HG03095 (cell line): ENCODE results near the gene COA8.
"Not testable (repeated sequence)": the region's sequence is repeated elsewhere in the genome, so short reads cannot be mapped to it uniquely, and the experiment has no call there.

Experiments used
- ATAC-seq: cut with Tn5 transposase; IDR thresholded peaks from one replicate; pipeline ENCODE4 v1.9.1; 2021; ENCODE audit warnings: moderate library complexity; ENCODE audit not compliant: unreplicated experiment

The COA8 gene

GRCh38 chr14:103525430-103526246, 37.1 kb upstream of the COA8 start:
- ATAC-seq: not testable (repeated sequence)

GRCh38 chr14:103526247-103526913, 36.4 kb upstream of the COA8 start:
- ATAC-seq: no peak

DNA sequence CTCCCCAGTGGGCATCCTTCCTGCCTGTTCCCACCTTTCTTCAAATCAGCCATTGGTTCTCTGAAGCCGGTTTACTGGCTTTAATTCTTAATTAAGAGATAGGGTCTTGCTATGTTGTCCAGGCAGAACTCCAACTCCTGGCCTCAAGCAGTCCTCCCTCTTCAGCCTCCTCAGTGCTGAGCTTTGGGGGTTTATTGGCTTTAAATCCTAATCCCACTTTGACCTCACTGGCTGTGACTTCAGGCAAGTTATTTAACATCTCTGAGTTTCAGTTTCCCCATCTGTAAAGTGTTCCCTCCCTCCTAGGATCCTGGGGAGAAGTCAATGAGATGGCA, 35.9 kb upstream of the COA8 start:
- ATAC-seq: no peak

GRCh38 chr14:103527408-103528145, 35.2 kb upstream of the COA8 start:
- peak; percentile 62 for ATAC-seq

GRCh38 chr14:103528146-103528586, 34.6 kb upstream of the COA8 start:
- ATAC-seq: no peak

- no peak for ATAC-seq
Observed at GRCh38 chr14:103528587-103529382, 34.0 kb upstream of the COA8 start, which contains the start of gene TRMT61A. TSS of gene TRMT61A (plus strand) at chr14:103529196. CDS start at chr14:103529979, 783 bp downstream.

DNA sequence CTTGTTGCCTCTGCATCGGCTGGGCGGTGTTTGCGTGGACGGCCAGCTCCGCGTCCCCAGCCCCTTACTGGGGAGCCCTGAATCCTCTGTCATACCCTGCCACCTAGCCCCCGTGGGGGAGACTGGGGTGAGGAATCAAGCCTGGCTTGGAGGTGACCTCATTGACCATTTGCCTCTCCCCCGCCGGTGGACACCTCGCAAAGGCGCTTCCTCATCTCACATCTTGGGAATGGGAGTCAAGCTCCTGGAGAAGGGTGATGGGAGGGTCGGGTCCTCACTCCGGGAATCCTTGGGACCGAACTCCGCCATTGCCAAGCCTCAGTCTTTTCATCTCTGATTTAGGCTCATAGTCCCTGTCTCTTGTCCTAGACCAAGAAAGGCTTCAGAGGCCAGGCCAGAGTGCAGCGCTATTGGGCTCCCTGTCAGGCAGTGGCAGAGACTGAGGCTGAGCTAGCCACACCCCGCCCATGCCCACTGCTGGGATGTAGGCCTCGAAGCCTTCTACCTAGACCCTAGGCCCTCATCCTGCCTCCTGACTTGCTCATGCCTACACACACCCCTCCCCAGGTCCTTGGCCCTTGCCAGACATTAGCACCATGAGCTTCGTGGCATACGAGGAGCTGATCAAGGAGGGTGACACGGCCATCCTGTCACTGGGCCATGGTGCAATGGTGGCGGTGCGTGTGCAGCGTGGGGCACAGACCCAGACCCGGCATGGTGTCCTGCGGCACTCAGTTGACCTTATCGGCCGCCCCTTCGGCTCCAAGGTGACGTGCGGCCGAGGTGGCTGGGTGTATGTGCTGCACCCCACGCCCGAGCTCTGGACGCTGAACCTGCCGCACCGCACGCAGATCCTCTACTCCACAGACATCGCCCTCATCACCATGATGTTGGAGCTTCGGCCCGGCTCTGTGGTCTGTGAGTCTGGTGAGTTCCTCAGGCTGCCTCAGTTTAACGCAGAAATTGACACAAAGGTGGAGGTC, 33.1 kb upstream of the COA8 start:
- no peak for ATAC-seq

- ATAC-seq: no peak
Observed at GRCh38 chr14:103530390-103530789, 32.4 kb upstream of the COA8 start.

DNA sequence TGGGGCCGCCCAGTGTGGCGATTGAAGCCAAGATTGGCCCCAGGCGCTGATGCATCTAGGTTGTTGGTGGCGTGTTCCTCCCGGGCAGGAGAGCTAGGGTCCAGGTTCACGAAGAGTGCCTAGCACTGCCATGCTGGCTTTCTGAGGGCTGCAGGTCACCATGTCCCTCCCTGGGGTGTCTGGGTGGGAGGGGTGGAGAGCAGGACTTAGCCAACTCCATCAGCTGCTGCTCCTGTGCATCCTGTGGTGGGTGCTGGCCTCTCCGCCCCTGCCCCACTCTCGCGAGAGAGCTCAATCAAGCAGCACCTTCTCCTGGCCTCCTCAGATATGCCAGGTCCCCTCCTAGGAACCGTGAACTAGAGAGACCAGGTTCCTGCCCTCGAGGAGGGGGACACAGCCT, 31.9 kb upstream of the COA8 start:
- ATAC-seq: no peak

DNA sequence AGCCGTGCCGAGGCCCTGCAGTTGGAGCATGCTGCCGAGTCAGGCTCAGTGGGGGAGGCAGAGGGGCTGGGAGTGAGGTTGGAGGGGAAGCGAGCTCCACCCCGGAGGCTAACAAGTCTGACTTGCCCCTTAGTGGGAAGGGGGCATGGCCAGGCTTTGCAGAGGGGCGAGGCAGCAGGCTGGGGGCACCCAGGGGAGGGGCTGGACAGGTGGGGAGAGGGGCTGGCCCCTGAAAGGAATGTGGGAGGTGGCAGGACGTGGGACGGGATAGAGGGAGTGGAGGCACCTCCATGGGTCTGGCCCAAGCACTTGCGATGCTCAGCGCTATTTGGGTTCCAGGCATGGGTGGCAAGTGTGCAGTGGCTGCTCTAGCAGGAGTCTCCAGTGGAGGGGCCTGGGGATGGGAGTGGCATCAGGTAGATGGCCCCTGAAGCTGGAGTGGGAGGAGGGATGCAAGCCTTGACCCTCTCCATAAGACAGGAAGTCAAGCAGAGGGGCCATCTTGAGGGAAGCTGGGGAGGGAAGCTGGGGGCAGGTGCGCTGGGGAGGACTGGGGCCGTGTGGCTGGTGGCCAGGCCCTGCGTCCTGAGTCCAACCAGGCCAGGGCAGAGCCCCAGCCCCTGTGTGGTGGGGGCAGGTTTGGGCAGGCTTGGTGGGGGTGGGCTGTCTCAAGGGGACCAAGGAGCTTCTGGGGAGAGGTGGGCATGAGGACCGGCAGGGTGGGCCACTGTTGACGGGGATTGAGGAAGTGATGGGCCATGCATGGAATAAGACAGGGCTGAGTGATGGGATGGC, 31.1 kb upstream of the COA8 start:
- no peak for ATAC-seq

DNA sequence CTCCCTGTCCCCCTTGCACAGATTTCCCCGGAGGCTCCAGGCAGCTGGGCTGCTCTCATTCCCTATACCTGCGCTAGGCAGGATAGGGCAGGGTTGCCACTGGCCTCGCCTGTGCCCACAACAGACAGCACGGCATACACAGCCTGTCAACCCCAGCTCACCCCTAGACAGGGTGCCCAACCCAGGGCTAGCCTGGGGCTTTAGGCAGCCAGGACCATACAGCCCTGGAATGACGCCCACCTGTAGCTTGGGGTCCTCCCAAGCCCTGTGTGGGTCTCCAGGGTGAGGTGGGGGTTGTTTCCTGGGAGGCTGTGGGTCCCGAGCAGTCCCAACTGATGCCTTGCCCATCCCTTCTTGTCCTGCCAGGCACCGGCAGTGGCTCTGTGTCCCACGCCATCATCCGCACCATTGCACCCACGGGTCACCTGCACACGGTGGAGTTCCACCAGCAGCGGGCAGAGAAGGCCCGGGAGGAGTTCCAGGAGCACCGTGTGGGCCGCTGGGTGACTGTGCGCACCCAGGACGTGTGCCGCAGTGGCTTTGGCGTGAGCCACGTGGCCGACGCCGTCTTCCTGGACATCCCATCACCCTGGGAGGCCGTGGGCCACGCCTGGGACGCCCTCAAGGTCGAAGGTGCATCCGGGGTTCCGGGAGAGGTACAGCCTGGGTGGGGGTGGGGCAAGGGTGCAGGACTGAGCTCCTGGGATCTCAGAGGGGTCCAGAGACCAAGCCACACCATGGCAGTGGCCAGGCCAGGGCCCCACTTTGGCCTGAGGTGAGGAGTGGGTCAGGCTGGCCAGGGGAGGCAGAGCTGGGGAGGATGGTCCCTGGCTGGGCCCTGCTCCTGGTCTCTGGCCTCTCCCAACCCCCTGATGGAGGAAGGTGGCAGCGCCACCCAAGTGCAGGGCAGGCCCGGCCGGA, 30.3 kb upstream of the COA8 start:
- no peak for ATAC-seq

DNA sequence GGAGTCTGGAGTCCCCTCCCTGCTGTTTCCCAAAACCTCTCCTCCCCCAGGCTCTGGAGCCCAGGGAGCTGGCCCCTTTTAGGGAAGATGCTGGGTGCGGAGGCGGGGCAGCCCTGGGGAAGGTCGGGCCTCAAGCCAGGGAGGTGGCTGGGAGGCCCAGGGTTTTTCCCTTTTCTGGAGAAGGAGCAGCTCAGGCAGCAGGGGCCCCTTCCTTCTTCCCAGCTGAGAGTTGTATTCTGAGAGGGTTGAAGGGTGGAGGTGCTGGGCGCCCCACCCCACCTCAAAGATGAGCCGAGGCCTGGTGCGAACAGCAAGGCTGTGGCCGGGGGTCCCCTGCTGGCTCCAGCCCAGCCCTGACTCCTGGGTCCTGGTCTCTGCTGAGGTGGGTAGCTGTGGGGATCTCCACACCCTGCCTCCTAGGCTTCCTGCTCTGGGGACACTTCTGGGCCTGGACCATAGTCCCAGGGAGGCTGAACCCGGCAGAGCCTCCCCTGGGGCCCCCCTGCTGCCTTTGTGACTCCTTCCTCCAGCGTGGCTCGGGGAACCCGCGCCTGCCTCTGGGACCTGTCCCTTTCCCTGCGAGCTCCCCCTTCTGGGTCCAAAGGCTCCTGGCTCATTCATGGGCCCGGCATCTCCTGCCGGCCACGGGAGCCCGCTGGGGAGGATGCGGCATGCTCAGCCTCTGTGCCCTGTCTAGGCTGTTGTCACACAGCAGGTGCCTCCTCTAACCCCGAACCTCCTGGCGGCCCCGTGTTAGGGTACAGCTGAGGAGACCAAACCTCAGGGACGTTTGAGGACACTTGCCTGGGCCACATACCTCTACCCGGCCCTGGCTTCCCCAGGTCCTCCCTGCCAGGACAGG, 29.4 kb upstream of the COA8 start:
- no peak for ATAC-seq

- ATAC-seq: no peak
Observed at GRCh38 chr14:103533999-103534575, 28.7 kb upstream of the COA8 start.

- no peak for ATAC-seq
Observed at GRCh38 chr14:103534576-103535061, 28.1 kb upstream of the COA8 start.

DNA sequence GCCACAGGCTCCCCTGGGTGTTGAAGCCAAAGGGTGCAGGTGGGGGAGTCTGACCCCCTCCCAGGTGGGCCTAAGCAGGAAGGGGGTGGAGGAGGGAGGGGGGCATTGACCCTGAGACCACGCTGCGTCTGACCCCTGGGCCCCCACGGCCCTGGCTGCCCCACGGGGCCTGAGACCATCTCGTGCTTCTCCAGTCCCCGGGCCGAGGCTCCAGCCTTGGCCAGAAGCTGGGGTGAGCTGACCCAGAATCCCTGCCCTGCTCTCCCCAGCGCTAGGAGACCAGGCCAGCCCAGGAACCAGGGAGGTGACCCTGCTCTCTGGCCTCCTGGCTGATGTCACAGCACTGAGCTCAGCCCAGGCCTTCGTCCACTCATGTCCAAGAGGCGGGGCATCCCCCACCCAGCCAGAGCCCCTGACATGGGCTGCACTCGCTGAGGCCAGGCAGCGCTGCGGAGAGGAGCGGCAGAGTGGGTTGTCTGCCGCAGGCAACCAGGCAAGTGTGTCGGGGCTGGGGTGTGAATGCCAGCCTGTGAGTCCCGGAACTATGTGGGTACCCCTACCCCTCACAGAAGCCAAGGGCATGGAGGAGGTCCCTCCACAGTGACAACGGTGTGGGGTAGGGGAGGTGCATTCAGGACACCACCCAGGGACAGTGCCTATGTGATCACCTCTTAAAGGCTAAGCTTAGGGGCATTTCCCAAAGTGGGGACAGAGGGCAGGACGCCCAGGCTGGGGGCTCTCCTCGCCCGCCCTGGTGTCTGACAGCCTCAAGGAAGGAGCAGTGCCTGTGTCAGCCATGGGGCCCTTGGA, 27.5 kb upstream of the COA8 start:
- ATAC-seq: no peak
